ENCODE measurements around the gene RHEBL1. TPM values are rescaled to one million over a fixed set of nuclear protein-coding genes. Genes with fewer than 3 reads are reported as not detected.

Gene RHEBL1
- total and polyA plus RNA-seq, 4 donors: 0.29 to 1.2 (median 0.36) TPM; not detected in 1

GRCh38 chr12:49020441-49020840, 49.3 kb downstream of the RHEBL1 start:
- Histone ChIP-seq H3K9me3 (ENCODE audit: control insufficient read depth in 4 of 4, low read length in 3 of 4) (no peaks in the 10 kb centered on the region), H3K27me3 (ENCODE audit: control insufficient read depth in 4 of 4, insufficient read depth in 4 of 4, low read length in 3 of 4) (no peaks in the 10 kb centered on the region), H3K4me3 (ENCODE audit: low read depth in 1 of 3, low read length in 3 of 3) (no peak overlapping the region), H3K9ac (ENCODE audit: low read depth in 1 of 2, low read length in 2 of 2) (no peak overlapping the region), H3K27ac (ENCODE audit: low read depth in 1 of 2, low read length in 2 of 2) (no peak overlapping the region), H3K36me3 (ENCODE audit: control insufficient read depth in 4 of 4, insufficient read depth in 3 of 4, low read depth in 1 of 4, low read length in 3 of 4) (peaks cover 10 to 40% (median 34%) of the 10 kb centered on the region in 4 donors), H3K4me1 (ENCODE audit: control insufficient read depth in 4 of 4, insufficient read depth in 4 of 4, low read length in 3 of 4) (peaks cover 4 to 16% (median 9%) of the 10 kb centered on the region in 4 donors)
- whole genome bisulfite sequencing: 91% methylated on average over 6 of the region's 6 CpGs
- no peak for DNase-seq (ENCODE audit: low spot score)
- TF ChIP-seq JUND (IDR thresholded peaks at IDR 0.05) (no peak), EGR1 (IDR thresholded peaks at IDR 0.05; ENCODE audit: low read depth in 2 of 2) (no peak), CTCF (IDR thresholded peaks at IDR 0.05; ENCODE audit: low read depth, low read length, missing input control) (no peak), MAX (IDR thresholded peaks at IDR 0.05) (no peak), SP1 (IDR thresholded peaks at IDR 0.05) (no peak), HNF4A (conservative IDR thresholded peaks at IDR 0.05) (no peak), NR2F2 (IDR thresholded peaks at IDR 0.05) (no peak), GABPA (IDR thresholded peaks at IDR 0.05 in 1 of 2, conservative IDR thresholded peaks at IDR 0.05 in 1 of 2) (no peak), REST (IDR thresholded peaks at IDR 0.05) (no peak), RAD21 (IDR thresholded peaks at IDR 0.05) (no peak), TAF1 (conservative IDR thresholded peaks at IDR 0.05) (no peak)

- no peak for DNase-seq (ENCODE audit: low spot score)
- Histone ChIP-seq H3K27me3 (ENCODE audit: control insufficient read depth in 4 of 4, insufficient read depth in 4 of 4, low read length in 3 of 4) (no peaks in the 10 kb centered on the region), H3K27ac (ENCODE audit: low read depth in 1 of 2, low read length in 2 of 2) (peak overlapping the region; percentile 87 to 92), H3K9me3 (ENCODE audit: control insufficient read depth in 4 of 4, low read length in 3 of 4) (no peaks in the 10 kb centered on the region), H3K4me1 (ENCODE audit: control insufficient read depth in 4 of 4, insufficient read depth in 4 of 4, low read length in 3 of 4) (peaks cover 4 to 16% (median 9%) of the 10 kb centered on the region in 4 donors), H3K9ac (ENCODE audit: low read depth in 1 of 2, low read length in 2 of 2) (no peak overlapping the region), H3K36me3 (ENCODE audit: control insufficient read depth in 4 of 4, insufficient read depth in 3 of 4, low read depth in 1 of 4, low read length in 3 of 4) (peaks cover 10 to 33% (median 28%) of the 10 kb centered on the region in 4 donors), H3K4me3 (ENCODE audit: low read depth in 1 of 3, low read length in 3 of 3) (peak overlapping the region in 1 of 3 donors; percentile 64)
- 79% methylated on average over 10 of the region's 10 CpGs for WGBS
- no peak for TF ChIP-seq NR2F2 (IDR thresholded peaks at IDR 0.05)
- no peak for TF ChIP-seq HNF4G (IDR thresholded peaks at IDR 0.05)
- no peak for TF ChIP-seq FOXA1 (IDR thresholded peaks at IDR 0.05)
- no peak for TF ChIP-seq MAX (IDR thresholded peaks at IDR 0.05)
- no peak for TF ChIP-seq ZBTB33 (IDR thresholded peaks at IDR 0.05)
- TF ChIP-seq ATF3 (IDR thresholded peaks at IDR 0.05): no peak
- TF ChIP-seq JUND (IDR thresholded peaks at IDR 0.05): no peak
- TF ChIP-seq REST (IDR thresholded peaks at IDR 0.05): no peak
These were observed 50.1 kb downstream of the RHEBL1 start for GRCh38 chr12:49019443-49020324.
